NCI-H446 (cell line): ENCODE data around the gene TOMM70.
A peak's percentile ranks its signal among the peaks of the same experiment; 100 is the strongest.
"Not testable (repeated sequence)": the region's sequence is repeated elsewhere in the genome, so short reads cannot be mapped to it uniquely, and the experiment has no call there.

Experiments used
- DNase-seq, 2 experiments: peaks; one replicate each; lab custom pipeline; 2025; lab: John Stamatoyannopoulos, UW

The TOMM70 gene

DNA sequence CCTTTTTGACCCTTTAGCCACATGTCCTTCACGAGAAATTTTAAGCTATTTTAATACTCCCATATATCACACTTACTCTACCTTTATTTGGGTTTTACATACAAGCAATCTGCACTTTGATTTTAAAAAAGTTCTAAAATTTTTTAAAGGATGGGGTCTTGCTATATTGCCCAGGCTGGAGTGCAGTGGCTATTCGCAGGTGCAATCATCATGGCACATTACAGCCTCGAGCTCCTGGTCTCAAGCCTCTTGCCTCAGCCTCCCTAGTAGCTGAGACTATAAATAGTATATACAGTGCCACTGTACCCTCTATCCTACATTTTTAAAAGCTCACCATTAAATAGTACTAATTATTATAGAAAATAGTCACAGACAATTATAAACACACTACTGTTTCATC lies 36.5 kb downstream of the TOMM70 start:
- no peak for DNase-seq

DNA sequence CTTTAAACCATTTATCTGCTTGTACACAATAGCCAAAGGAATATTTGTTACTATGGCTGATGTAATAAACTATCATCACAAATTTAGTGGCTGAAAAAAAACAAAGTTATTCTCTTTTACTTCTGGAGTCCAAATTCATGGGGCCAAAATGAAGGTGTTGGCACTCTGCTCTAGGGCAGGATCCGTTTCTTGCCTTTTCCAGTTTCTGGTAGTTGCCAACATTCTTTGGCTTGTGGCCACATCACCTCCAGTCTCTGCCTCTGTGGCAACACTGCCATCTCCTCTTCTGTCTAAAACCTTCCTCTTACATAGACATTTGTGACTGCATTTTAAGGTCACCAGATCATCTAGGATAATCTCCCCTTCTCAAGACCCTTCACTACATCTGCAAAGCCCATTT lies 39.0 kb downstream of the TOMM70 start:
- DNase-seq: no peak

DNA sequence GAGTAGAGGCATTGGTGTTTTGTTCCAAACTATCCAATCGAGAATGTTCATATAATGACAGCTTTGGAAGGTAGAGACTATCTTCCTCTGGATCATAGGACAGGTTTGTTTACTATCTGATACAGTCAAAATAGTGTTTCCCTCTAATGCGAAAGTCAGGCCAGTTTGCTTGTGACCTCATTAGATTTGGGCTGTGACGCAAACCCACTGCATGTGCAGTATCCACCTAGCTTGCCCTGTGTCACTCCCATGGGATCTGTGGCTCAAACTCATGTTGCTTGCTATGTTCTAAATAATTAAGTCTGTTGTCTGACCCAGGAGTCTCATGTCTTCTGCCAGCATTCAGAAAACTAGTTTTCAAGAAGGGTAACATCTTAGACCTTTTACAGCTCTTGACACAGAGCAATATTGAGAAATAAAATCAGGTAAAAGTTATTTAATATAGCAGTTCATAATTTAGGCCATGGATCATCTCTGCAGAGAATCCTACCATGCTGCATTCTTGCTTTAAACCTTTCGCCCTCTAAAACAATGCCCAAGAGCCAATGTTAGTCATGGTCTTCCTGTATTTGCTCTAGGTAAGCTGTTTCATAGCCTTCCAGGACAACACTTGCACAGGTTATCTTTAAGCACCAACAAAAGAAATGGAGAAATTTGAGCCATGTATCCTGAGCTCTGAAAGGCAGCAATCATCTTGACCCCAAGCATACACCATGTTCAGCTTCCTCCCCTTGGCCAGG lies 40.0 kb downstream of the TOMM70 start:
- no peak for DNase-seq

DNA sequence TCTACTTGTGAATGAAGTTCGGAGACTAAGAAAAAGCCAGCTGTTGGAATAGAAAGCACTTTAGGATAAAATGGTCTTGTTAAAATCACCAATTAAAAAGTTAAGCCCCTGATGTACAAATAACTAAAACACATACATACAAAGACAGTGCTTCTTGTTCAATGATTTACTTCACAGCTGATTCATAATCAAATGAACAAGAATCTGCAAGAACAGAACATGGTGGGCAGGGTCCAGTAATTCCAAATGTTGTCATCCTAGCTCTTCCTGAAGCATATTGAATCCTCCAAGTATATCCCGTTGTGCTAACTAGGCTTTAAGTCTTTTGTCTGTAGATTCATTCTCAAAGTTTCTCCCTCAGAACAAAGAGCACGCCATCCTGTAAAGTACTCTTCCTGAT lies 41.9 kb downstream of the TOMM70 start:
- DNase-seq: no peak

DNA sequence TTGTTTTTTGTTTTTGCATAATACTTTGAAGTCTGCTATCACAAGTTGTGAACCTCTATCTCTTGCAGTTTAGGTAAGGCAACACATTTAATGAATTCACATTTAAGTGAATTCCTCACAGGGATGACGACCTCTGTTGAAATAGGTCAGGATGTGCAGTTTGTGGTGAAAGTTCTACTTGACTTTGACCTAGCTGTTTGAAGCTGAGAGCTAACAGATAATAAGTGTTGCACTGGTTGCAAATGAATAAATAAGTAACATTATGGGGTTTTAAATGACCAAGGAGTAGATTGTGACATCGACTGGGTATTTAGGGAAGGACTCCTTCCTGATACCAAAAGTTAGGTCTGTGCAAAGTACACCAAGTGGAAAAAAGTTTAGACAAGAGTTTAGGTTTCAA lies 42.5 kb downstream of the TOMM70 start:
- DNase-seq: no peak

DNA sequence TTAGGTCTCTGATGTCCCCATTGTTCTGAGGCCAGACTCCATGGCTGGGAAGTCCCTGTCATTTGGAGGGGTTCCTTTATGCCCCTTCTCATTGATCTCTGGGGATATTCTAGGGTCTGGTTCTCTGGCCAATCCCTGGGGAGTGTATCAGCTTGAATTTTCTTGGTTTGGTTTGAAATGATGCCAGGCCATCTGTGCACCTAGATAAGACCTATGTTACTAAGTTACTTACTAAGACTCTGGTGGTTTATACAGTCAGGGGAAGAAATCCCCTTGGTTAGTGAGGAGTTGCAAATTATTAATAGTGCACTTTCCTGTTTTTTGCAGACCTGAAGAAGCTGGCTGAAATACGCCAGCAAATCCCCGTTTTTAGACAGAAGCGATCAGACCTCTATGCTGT lies 46.0 kb downstream of the TOMM70 start:
- no peak for DNase-seq

DNA sequence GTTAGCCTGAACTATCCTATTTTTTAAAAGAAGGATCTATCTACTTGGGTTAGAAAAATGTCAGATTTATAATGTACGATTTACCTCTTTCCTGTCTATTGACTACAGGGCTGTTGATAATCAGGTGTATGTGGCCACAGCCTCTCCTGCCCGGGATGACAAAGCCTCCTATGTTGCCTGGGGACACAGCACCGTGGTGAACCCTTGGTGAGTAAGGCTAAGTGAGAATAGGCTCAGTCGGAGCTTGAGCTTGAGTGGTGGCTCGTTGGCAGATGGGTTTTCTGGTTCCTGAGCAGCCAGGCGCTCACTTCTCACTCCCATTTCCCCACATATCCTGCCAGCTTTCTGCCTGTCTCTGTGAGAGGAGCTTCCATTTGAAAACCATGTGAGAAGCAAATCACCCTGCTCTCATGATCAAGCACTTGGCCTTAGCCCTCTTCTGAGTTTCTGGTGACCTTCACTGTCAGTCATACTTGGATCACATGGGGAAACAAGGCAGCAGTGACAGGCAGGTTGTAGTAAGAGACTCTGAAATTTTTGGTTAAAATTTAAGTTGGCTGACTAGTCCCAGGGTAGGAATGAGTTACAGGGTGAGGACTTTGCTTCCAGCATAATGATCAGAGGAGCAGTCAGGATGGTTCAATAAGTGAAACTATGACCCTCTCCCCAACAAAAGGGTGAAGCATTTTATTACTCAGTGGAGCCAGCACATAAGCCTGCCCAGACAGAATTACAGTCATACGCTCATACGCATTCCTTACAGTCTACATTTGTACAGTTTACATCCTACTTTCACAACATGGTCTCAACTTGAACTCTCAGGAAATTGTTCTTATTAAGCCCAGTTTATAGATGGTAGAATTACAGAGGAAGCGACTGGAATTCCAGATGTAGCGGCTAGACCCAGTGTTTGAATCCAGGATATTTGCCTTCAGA lies 48.3 kb downstream of the TOMM70 start:
- no peak for DNase-seq

DNA sequence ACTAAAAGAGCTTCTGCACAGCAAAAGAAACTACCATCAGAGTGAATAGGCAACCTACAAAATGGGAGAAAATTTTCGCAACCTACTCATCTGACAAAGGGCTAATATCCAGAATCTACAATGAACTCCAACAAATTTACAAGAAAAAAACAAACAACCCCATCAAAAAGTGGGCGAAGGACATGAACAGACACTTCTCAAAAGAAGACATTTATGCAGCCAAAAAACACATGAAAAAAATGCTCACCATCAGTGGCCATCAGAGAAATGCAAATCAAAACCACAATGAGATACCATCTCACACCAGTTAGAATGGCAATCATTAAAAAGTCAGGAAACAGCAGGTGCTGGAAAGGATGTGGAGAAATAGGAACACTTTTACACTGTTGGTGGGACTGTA lies 49.1 kb downstream of the TOMM70 start:
- DNase-seq: not testable (repeated sequence)

DNA sequence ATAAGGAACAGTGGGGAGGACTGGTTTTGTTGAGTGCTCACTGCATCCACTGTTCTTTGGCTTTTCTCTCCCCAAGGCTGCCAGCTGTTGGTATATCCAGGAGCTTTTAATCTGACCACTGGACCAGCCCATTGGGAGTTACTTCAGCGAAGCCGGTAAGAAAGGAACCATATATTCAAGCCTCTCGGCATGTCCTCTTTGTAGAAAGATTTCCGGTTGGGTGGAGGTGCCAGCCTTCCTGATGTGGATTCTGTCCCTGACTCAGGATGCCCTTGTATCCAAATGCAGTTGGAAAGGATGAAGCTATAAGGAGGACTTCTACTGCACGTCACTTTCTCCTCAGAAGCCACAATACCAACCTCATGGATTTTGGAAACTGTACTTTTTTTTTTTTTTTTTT lies 52.2 kb downstream of the TOMM70 start:
- DNase-seq: no peak

DNA sequence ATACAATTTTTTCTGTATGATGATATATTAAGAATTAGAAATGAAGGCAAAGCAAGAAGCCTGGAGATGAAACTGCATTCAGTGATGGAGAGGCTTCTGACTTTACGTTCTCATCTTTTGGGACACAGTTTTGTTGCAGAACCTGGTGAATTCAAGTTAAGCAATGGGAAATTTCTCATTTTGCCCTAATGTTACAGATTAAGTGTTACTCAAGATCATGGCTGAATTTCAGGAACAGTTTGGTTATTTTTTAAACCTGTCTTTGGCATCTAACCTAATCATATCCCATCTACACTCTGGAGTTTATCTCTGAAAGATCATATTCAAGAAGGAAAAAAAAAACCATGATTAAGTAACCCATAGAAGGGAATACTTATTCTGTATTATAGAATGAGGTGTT lies 60.4 kb downstream of the TOMM70 start:
- no peak for DNase-seq

DNA sequence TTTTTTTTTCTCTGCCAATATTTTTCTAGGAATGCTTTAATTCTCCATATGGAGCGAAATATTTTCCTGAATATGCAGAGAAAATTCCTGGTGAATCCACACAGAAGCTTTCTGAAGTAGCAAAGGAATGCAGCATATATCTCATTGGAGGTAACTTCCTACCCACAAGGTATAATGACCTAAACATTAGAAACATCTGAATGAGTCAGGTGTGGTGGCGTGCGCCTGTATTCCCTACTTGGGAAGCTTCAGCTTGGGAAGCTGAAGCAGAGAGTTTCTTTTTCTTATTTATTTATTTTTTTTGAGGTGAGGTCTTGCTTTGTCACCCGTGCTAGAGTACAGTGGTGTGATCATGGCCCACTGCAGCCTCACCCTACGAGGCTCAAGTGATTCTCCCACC lies 61.1 kb downstream of the TOMM70 start:
- no peak for DNase-seq

DNA sequence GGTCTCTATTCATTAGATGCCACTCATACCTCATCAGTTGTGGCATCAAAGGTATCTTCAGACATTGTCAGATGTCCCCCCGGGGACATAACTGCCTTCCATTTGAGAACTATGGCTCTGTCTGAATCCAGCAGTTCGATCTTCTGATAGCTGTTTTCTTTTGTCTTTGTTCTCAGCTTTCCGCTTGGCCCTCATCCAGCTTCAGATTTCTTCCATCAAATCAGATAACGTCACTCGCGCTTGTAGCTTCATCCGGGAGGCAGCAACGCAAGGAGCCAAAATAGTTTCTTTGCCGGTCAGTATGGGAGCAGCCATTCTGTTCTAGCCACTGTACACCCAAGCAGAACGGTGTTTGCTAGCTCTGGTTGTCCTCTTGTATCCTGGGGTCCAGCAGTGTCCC lies 62.0 kb downstream of the TOMM70 start:
- DNase-seq: no peak

DNA sequence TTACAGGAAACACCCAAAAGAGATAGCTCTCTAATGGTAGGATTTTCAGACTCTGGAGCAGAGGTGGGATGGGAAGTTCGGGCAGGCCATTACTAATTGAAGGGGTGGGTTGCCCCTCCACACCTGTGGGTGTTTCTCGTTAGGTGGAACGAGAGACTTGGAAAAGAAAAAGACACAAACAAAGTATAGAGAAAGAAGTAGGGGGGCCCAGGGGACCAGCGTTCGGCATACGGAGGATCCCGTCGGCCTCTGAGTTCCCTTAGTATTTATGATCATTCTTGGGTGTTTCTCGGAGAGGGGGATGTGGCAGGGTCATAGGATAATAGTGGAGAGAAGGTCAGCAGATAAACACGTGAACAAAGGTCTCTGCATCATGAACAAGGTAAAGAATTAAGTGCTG lies 64.7 kb downstream of the TOMM70 start:
- DNase-seq: not testable (repeated sequence)

DNA sequence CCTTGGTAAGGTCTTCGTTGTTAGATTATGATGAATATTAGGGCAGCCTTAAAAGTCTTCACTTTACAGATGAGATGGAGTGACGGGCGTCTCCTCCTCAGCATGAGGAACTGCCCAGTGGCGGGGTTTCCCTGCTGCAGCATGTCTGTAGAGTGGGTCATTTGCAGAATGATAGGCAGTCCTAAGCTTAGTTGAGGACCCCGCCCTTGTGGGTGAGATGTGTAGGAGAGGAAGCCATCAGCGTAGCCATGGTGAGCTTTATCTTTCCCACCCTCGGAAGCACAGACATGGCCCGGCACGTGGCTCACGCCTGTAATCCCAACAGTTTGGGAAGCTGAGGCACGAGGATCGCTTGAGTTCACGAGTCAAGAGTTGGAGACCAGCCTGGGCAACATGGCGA lies 65.5 kb downstream of the TOMM70 start:
- no peak for DNase-seq

DNA sequence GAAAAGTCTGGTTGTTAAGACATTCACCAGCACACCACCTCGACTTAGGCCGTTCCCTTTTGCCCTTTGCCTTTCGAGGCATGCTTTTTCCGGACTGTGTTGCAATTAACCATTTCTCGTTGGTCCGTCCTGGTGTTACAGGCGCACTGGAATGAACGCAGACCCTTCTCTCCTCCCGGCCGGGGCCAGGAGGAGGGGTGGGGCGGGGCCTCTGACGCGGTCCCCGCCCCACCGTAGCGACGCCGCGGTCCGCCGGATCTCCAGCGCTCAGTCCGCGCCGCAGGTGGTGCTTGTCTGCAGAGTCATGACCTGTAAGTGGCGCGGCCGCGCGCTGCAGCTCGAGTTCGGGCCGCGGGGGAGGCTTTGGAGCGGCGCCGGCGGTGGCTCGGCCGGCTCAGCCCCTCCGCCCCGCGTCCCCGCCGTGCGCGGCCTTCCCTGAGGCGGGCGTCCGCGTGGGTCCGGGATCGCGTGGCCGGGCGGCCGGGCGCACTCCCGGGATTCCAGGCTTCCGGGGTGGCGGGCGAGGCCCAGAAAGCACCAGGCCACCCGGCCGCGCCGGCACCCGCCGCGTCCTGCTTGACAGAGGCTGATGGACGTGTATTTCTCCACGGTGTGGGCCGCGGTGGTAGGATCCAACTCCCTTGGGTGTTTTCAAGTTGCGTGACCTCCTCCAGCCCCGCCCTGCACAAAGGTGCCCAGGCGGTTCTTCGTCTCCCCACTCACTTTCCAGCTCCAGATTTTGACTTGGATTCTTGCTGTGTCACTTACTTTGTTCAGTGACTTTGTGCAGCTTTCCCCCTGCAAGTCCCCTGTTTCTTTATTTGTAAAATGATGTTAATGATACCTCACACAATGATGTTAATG lies 66.2 kb downstream of the TOMM70 start, which contains the start of gene NIT2:
Gene NIT2 (plus strand): TSS at position 270 of the 864 bp plus-strand sequence. CDS start 35 bp downstream, at position 305.
- DNase-seq: peak; percentile 9 to 84

DNA sequence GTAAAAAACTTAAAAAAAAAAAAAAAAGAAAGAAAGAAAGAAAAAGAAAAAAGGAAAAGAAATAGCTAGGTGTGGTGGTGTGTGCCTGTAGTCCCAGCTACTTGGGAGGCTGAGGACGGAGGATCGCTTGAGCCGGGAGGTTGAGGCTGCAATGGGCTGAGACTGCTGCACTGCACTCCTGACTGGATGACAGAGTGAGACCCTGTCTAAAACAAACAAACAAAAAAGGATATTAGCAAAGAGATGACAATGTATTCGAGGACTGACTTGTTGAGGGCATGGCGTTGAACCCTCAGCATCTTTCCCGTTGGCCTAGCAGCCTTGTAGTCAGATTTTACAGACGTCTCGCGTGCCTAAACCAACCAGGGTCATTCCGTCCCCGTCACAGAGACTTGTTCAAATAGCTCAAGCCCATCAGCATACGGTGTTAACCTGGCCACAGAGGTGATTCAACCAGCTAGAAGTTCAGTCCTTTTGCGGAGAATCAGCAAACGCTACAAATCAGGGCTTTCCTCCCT lies 66.9 kb downstream of the TOMM70 start:
- no peak for DNase-seq

DNA sequence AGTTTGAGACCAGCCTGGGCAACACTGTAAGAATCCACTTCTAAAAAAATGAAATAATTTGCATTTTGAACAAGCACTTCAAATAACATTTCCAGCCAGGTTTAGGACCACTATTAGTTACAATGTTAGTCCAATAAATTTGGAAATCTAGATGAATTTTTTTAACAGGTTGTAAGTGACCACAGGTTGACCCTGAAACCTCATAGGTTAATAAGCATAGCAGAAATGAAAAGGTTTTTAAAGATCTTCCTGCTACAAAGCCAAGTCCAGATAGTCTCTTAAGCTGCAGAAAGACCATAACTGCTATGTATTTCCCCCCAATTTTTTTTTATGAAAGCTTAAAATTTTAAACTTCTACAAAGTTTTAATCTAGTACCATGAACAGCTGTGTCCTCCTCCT lies 67.8 kb downstream of the TOMM70 start:
- DNase-seq: no peak

DNA sequence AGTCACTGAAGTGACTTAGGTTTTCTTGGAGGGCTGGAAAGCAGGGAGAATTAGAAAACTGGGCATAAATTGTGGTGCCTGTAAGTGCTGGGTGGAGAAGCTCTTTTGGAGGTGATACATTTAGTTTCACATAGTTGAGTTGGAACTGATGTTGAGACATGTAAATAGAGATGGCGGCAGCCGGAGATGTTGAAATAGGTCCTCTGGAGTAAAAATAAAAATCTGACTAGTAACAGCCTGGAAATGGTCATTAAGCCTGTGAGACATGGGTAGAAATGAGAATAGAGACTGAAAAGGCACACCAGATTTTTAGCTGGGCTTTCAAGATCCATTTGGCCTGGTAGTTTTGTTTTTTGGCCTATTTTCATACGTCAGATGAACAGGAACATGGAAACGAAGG lies 69.2 kb downstream of the TOMM70 start:
- no peak for DNase-seq

DNA sequence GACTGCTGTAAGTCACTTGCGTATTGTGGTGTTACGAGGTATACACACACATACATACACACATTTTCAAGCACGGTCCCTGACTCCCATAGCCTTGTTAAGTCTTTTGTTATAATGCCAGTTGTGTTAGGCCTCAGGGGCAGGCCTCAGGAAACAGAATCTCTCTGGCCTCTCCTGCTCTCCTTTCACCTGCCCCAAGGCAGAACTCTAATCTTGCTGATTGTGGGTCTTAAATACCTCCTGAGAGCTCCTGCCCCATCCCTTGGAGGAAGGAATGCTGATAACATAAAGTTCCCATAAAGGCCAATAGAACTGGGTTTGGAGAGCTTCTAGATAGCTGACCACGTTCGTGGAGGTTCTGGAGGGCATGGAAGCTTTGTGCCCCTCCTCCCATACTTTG lies 70.2 kb downstream of the TOMM70 start:
- DNase-seq: no peak

DNA sequence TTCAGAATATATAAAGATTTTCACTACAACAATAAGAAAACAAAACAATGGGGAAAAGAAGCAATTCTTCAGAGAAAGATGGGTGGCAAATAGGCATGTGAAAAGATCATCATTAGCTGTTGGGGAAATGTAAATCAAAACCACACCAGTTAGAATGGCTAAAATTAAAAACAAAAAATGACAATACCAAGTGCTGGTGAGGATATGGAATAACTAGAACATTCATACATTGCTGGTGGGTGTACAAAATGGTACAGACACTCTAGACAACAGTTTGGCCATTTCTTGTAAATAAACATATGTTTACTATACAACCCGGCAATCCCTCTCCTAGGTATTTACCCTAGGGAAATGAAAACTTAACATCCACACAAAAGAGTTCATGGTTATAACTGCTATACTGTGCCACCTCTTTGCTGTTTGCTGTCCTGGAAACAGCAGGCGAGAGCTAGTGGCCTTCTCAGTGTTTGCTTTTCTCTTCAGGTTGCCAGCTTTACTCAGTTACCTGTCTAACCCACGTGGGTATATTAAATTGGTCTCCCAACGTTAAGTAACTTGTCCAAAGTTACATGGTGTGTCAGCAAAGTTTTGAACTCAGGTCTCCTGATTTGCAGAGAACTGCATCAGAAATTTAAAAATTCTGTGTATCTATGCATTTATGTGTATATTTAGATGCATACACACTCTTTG lies 70.9 kb downstream of the TOMM70 start:
- DNase-seq: no peak

DNA sequence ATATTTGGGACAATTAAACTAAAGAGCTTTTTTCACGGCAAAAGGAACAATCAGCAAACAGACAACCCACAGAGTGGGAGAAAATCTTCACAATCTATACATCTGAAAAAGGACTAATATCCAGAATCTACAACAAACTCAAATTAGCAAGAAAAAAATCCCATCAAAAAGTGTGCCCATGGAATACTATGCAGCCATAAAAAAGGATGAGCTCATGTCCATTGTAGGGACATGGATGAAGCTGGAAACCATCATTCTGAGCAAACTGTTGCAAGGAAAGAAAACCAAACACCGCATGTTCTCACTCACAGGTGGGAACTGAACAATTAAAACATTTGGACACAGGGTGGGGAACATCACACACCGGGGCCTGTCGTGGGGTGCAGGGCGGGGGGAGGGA lies 73.5 kb downstream of the TOMM70 start:
- DNase-seq: not testable (repeated sequence)
